ENCODE data around the gene RUFY4.

The RUFY4 gene

DNA sequence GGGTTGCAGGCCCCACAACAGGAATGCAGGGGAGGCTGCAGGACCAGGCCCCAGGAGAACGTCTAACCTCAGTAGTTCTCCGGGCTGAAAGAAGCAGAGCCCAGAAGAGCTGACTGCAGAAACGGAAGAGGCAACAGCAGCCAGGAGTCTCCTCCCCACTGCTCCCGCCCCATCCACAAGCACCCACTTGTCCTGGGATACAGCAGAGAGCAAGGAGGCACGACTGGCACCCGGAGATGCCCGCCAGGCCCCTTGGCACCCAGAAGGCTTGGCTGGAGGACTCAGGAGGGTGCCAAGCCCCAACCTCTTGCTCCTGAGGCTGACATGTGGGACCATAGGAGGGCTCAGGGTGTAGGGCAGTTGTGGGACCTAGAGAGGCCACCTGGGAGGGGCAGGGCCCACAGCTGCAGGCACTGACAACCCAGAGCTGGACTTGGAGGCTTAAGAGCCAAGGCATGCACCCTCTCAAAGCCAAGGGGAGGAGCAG, 37.2 kb upstream of the RUFY4 start:
- TF ChIP-seq FOXP2 (optimal IDR thresholded peaks at IDR 0.05; ENCODE audit: borderline replicate concordance, extremely low read depth, extremely low read length, insufficient read depth) = no peak
- no peak for TF ChIP-seq POLR2AphosphoS5 (IDR thresholded peaks at IDR 0.05; ENCODE audit: low read depth, low read length)
- TF ChIP-seq, protein P1, sequence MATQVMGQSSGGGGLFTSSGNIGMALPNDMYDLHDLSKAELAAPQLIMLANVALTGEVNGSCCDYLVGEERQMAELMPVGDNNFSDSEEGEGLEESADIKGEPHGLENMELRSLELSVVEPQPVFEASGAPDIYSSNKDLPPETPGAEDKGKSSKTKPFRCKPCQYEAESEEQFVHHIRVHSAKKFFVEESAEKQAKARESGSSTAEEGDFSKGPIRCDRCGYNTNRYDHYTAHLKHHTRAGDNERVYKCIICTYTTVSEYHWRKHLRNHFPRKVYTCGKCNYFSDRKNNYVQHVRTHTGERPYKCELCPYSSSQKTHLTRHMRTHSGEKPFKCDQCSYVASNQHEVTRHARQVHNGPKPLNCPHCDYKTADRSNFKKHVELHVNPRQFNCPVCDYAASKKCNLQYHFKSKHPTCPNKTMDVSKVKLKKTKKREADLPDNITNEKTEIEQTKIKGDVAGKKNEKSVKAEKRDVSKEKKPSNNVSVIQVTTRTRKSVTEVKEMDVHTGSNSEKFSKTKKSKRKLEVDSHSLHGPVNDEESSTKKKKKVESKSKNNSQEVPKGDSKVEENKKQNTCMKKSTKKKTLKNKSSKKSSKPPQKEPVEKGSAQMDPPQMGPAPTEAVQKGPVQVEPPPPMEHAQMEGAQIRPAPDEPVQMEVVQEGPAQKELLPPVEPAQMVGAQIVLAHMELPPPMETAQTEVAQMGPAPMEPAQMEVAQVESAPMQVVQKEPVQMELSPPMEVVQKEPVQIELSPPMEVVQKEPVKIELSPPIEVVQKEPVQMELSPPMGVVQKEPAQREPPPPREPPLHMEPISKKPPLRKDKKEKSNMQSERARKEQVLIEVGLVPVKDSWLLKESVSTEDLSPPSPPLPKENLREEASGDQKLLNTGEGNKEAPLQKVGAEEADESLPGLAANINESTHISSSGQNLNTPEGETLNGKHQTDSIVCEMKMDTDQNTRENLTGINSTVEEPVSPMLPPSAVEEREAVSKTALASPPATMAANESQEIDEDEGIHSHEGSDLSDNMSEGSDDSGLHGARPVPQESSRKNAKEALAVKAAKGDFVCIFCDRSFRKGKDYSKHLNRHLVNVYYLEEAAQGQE (IDR thresholded peaks at IDR 0.05; ENCODE audit: insufficient read depth in 1 of 2, low read depth in 2 of 2, low read length in 2 of 2) = no peak
- no peak for TF ChIP-seq SIN3A (IDR thresholded peaks at IDR 0.05; ENCODE audit: borderline replicate concordance, insufficient read depth, low read length)
- no peak for TF ChIP-seq TAF1 (IDR thresholded peaks at IDR 0.05; ENCODE audit: borderline replicate concordance, insufficient read depth, low read length)

DNA sequence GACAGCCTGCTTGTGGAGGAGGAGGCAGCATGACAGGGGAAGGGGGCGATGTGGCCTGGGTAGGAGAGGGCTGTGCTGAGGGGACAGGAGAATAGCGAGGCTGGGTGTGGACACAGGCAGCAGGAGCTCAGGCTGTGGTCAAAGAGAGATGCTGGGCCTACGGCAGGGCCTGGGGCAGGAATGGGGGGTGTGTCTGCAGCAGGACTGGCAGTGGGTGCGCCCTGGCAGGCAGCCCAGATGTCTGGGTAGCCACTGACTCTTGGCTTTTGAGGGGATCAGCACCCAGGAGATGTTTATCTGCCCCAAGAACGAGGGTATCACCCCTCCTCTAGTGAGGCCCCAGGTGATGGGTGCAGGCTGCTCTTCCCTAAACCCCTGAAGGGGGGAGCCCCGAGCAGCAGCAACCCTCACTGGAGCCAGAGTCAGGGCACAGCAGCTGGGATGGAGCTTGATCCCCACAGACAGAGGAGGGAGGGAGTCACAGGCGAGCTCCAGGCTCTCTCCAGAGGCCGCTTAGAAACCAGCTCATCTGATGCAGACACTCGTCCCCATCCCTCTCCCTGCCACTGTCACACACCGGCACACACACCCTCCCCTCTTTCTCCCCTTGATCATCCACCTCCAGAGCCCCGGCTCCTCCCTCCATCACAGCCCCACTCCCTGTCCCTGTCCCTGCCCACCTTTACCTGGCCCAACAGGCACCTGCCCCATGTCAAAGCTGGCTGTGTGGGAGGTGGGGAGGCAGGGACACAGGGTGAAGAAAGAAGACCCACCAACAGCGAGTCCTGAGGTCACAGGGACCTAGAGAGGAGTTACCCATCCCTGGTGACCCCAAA, 36.5 kb upstream of the RUFY4 start:
- TF ChIP-seq POLR2AphosphoS5 (IDR thresholded peaks at IDR 0.05; ENCODE audit: low read depth, low read length) (no peak), TAF1 (IDR thresholded peaks at IDR 0.05; ENCODE audit: borderline replicate concordance, insufficient read depth, low read length) (no peak), FOXP2 (optimal IDR thresholded peaks at IDR 0.05; ENCODE audit: borderline replicate concordance, extremely low read depth, extremely low read length, insufficient read depth) (no peak), SIN3A (IDR thresholded peaks at IDR 0.05; ENCODE audit: borderline replicate concordance, insufficient read depth, low read length) (no peak)
- TF ChIP-seq, protein P1 (IDR thresholded peaks at IDR 0.05; ENCODE audit: insufficient read depth in 1 of 2, low read depth in 2 of 2, low read length in 2 of 2) = no peak

DNA sequence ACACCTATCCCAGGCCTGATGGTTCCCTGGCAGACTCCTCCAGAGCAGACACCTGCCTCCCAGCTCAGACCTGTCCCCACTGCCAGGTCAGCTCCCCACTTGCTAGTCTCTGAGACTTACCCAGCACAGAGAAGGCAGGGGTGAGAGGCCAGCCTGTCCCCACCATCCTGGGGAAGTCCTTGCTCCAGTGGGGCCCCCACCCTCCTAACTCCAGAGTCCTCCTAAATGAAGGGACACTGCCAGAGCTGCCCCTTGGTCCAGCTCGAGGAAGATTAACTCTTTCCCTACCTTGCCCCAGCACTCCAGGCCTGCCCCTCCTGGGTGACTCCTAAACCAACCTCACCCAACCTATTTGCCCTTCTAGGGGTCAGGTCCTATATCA, 35.9 kb upstream of the RUFY4 start:
- TF ChIP-seq, protein P1 (IDR thresholded peaks at IDR 0.05; ENCODE audit: insufficient read depth in 1 of 2, low read depth in 2 of 2, low read length in 2 of 2) = no peak
- TF ChIP-seq SIN3A (IDR thresholded peaks at IDR 0.05; ENCODE audit: borderline replicate concordance, insufficient read depth, low read length) (no peak), TAF1 (IDR thresholded peaks at IDR 0.05; ENCODE audit: borderline replicate concordance, insufficient read depth, low read length) (no peak), POLR2AphosphoS5 (IDR thresholded peaks at IDR 0.05; ENCODE audit: low read depth, low read length) (no peak), FOXP2 (optimal IDR thresholded peaks at IDR 0.05; ENCODE audit: borderline replicate concordance, extremely low read depth, extremely low read length, insufficient read depth) (no peak)

DNA sequence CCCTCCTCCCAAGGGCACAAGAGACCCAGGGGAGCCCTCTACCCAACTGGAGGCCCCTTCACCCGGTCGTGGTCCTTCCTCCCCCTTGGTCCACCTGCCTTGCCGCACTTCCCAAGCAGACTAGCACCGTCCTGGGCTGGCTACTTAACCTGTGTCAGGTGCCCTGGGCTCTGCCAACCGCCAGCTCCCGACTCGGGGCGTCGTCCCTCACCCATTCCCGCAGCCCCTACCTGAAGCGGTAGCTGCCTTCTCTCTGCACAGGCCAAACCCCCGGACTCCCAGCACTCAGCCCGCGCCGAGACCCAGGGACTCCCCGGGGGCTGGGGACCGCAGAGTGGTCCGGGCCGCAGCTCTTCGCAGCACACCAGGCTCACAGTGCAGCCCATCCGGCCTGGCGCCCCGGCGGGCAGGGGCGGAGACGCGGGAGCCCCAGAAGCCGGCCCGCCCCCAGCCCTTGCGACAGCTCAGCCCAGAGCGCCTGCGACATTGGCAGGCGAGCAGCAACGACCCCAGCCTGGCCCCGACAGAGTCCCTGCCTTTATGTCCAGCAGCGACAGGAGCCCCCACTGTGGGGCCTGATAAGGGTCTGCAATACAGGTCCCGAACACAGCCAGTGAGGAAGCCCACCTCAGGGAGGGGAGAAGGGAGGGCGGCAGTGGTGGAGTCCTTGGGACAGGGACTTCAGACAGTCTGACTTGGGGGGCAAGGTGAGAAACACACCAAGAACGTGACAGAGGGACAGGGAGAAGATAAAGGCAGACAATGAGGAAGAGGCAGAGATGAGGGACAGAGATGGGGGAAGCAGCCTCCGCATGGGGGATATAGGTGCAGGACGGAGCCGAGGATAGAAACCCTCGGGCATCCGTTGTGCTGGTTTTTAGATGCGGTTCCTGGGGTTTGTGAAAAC, 35.2 kb upstream of the RUFY4 start:
- TF ChIP-seq TAF1 (IDR thresholded peaks at IDR 0.05; ENCODE audit: borderline replicate concordance, insufficient read depth, low read length) (no peak), POLR2AphosphoS5 (IDR thresholded peaks at IDR 0.05; ENCODE audit: low read depth, low read length) (no peak), SIN3A (IDR thresholded peaks at IDR 0.05; ENCODE audit: borderline replicate concordance, insufficient read depth, low read length) (no peak), FOXP2 (optimal IDR thresholded peaks at IDR 0.05; ENCODE audit: borderline replicate concordance, extremely low read depth, extremely low read length, insufficient read depth) (no peak)
- TF ChIP-seq, protein P1 (IDR thresholded peaks at IDR 0.05; ENCODE audit: insufficient read depth in 1 of 2, low read depth in 2 of 2, low read length in 2 of 2) = no peak
